ENCODE data around the gene MAPRE3.
"Not testable (repeated sequence)": the region's sequence is repeated elsewhere in the genome, so short reads cannot be mapped to it uniquely, and the experiment has no call there.

The MAPRE3 gene

DNA sequence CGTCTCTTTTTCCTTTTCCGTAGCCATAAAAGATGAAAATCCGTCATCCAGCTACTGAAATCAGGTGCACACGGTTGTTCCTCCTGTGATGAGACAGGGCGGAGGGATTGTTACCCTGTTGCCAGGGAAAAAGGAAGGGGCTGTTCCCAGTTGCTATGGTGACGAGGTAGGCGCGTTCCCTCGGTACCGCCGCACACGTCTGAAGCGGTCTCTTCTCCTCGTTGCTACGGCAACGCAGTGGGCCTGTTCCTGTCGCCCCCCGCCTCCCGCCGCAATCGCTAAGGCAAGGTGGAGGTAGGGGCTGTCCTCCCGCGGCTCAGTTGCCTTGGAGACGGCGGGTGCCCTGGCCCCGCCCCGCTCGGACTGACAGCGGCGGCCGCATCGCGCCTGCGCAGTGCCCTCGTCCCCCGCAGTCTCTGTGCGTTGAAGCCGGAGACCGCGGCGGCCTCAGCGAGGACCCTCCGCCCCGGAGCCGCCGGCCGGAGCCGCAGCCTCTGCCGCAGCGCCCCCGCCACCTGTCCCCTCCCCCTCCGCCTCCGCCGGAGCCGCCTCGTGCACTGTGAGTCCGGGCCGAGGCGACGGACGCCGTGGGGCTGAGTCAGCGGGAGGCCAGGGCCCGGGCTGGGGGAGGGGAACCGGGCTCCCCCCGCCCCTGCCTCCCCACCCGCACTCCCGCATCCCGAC is at the start of gene MAPRE3:
MAPRE3 (plus strand) TSS at position 394 of the 684 bp plus-strand sequence. CDS start 51,582 bp downstream, outside the sequence.
- H2AFZ ChIP-seq (ENCODE audit: low read depth, low read length): peak within 1 kb of the TSS; percentile 64; the same call in 1 of the 2 replicates
- peak within 1 kb of the TSS; percentile 80 for H3K4me2 ChIP-seq (ENCODE audit: low read length)
- H3K9me3 ChIP-seq (ENCODE audit: insufficient read depth, low read length): no peaks in the 10 kb centered on the region
- no peaks in the 10 kb centered on the region for H4K20me1 ChIP-seq (ENCODE audit: insufficient read depth, low read length)
- H3K4me3 ChIP-seq (ENCODE audit: low read length): peak within 1 kb of the TSS; percentile 77
- H3K9ac ChIP-seq (ENCODE audit: low read length): peak within 1 kb of the TSS; percentile 46; the same call in 1 of the 2 replicates
- peaks cover 23% of the 10 kb centered on the region for H3K27me3 ChIP-seq (ENCODE audit: low read depth, low read length)
- H3K27ac ChIP-seq (ENCODE audit: low read length): no peak within 1 kb of the TSS
- no peaks in the 10 kb centered on the region for H3K79me2 ChIP-seq (ENCODE audit: low read length)
- H3K36me3 ChIP-seq (replicated peaks; ENCODE audit: low read depth, low read length): no peaks in the 10 kb centered on the region
- TF ChIP-seq CTCF (IDR thresholded peaks at IDR 0.05; ENCODE audit: low read depth, low read length) (no peak), EZH2phosphoT487 (IDR thresholded peaks at IDR 0.05; ENCODE audit: low read depth) (no peak)
- peaks cover 7% of the 10 kb centered on the region for H3K4me1 ChIP-seq (ENCODE audit: low read length)

DNA sequence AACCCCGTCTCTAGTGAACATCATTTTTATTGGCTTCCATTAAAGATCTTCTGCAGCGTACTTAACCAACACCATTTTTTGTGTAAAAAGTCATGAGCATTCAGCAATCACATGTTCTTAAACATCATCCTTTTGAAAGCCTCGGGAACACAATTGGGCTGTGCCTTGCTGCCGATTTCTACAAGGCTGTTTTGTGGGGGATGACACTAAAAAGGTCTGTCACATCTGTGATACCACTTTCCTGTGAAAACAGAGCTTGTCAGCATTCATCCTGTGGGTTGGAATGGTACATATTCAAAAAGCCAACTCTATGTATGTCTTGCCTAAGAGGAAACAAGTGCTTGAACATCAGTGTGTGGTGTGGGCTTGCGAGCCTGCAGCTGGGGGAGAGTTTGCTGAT is 49.1 kb upstream of the MAPRE3 start:
- H3K4me3 ChIP-seq (ENCODE audit: low read length): no peak overlapping the region
- H3K9me3 ChIP-seq (ENCODE audit: insufficient read depth, low read length): no peaks in the 10 kb centered on the region
- peaks cover 13% of the 10 kb centered on the region; the same call in 1 of the 2 replicates for H3K27me3 ChIP-seq (ENCODE audit: low read depth, low read length)
- H3K9ac ChIP-seq (ENCODE audit: low read length): no peak overlapping the region
- no peaks in the 10 kb centered on the region for H3K79me2 ChIP-seq (ENCODE audit: low read length)
- no peaks in the 10 kb centered on the region for H4K20me1 ChIP-seq (ENCODE audit: insufficient read depth, low read length)
- TF ChIP-seq EZH2phosphoT487 (IDR thresholded peaks at IDR 0.05; ENCODE audit: low read depth) (no peak), CTCF (IDR thresholded peaks at IDR 0.05; ENCODE audit: low read depth, low read length) (no peak)
- no peak overlapping the region for H2AFZ ChIP-seq (ENCODE audit: low read depth, low read length)
- no peaks in the 10 kb centered on the region for H3K36me3 ChIP-seq (replicated peaks; ENCODE audit: low read depth, low read length)
- no peak overlapping the region for H3K27ac ChIP-seq (ENCODE audit: low read length)
- no peak overlapping the region for H3K4me2 ChIP-seq (ENCODE audit: low read length)
- H3K4me1 ChIP-seq (ENCODE audit: low read length): peaks cover 4% of the 10 kb centered on the region

DNA sequence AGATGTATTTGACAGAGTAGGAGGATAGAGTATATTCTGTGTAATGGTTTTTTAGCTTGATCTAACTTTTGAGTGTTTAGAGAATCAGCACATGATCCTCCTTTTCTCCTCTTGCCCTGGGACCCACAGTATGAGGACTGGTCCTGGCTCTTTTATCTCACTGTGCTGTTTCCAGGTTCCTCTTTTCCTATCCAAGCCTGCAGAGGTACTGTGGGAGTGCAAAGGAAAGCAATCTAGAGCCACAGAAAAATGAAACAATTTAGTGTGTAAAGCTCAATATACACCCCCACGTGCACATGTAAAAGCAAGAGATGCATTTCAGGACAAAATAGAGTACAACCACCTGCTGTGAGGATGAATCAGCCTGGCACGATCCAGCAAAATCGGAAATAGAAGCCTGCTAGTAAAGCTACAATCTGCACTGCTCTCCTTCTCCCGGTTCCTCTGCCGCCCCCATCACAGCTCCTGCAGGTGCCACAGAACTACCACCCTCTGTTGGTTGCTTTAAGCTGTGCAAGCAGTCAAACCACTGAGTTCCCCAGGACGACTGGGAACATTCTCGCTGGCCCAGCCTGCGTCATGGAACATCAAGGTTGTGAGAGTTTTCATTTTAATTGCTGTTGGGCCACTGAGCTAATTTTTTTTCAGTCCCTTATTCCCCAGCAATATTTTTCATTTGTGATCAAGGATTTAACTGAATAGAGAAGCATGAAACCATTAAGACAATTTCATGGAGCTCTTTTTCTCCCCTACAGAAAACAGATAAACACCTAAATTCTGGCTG is 47.8 kb upstream of the MAPRE3 start:
- TF ChIP-seq EZH2phosphoT487 (IDR thresholded peaks at IDR 0.05; ENCODE audit: low read depth) (no peak), CTCF (IDR thresholded peaks at IDR 0.05; ENCODE audit: low read depth, low read length) (peak; percentile 74)
- Histone ChIP-seq H3K9ac (ENCODE audit: low read length) (no peak overlapping the region), H3K4me3 (ENCODE audit: low read length) (peak overlapping the region; percentile 33; the same call in 1 of the 2 replicates), H2AFZ (ENCODE audit: low read depth, low read length) (no peak overlapping the region), H3K27ac (ENCODE audit: low read length) (no peak overlapping the region), H3K4me2 (ENCODE audit: low read length) (peak overlapping the region; percentile 69), H3K36me3 (replicated peaks; ENCODE audit: low read depth, low read length) (no peaks in the 10 kb centered on the region), H3K4me1 (ENCODE audit: low read length) (peaks cover 4% of the 10 kb centered on the region), H3K9me3 (ENCODE audit: insufficient read depth, low read length) (no peaks in the 10 kb centered on the region), H3K27me3 (ENCODE audit: low read depth, low read length) (peaks cover 9% of the 10 kb centered on the region; the same call in 1 of the 2 replicates), H4K20me1 (ENCODE audit: insufficient read depth, low read length) (no peaks in the 10 kb centered on the region), H3K79me2 (ENCODE audit: low read length) (no peaks in the 10 kb centered on the region)

DNA sequence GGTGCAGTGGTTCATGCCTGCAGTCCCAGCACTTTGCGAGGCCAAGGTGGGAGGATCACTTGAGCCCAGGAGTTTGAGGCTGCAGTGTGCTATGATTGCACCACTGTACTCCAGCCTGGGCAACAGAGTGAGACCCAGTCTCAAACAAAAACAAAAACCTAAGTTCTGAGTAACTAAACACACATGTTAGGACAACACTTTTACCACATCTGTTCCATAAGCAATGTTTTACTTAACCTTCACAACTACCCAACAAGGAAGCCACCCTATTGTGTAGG is 47.3 kb upstream of the MAPRE3 start:
- H4K20me1 ChIP-seq (ENCODE audit: insufficient read depth, low read length); H2AFZ ChIP-seq (ENCODE audit: low read depth, low read length): not testable (repeated sequence)

More for the DNA sequence above, 47.3 kb upstream of the MAPRE3 start:
- H3K4me1 ChIP-seq (ENCODE audit: low read length); H3K9ac ChIP-seq (ENCODE audit: low read length); H3K4me3 ChIP-seq (ENCODE audit: low read length); H3K9me3 ChIP-seq (ENCODE audit: insufficient read depth, low read length); H3K27me3 ChIP-seq (ENCODE audit: low read depth, low read length); H3K36me3 ChIP-seq (replicated peaks; ENCODE audit: low read depth, low read length); H3K27ac ChIP-seq (ENCODE audit: low read length); H3K79me2 ChIP-seq (ENCODE audit: low read length); H3K4me2 ChIP-seq (ENCODE audit: low read length): not testable (repeated sequence)
